GM18498 (cell line): Measurements from ENCODE around the gene TMEM200C.
"Not testable (repeated sequence)": the region's sequence is repeated elsewhere in the genome, so short reads cannot be mapped to it uniquely, and the experiment has no call there.

Source experiments
- ATAC-seq: cut with Tn5 transposase; IDR thresholded peaks from one replicate; pipeline ENCODE4 v1.9.1; 2021; ENCODE audit warnings: mild to moderate bottlenecking, moderate library complexity; ENCODE audit not compliant: unreplicated experiment

TMEM200C gene

GRCh38 chr18:5892823-5893431 is 2.4 kb downstream of the TMEM200C start:
- ATAC-seq = no peak

GRCh38 chr18:5891854-5892215 is 3.5 kb downstream of the TMEM200C start:
- ATAC-seq = no peak

- ATAC-seq = peak; percentile 3
Measured at GRCh38 chr18:5891184-5891853, 4.0 kb downstream of the TMEM200C start.

- peak; percentile 88 for ATAC-seq
Measured at GRCh38 chr18:5890331-5891183, 4.8 kb downstream of the TMEM200C start.

- ATAC-seq = no peak
Measured at GRCh38 chr18:5885361-5885760, 10.0 kb downstream of the TMEM200C start.

GRCh38 chr18:5884375-5884774 is 10.9 kb downstream of the TMEM200C start:
- ATAC-seq = peak; percentile 56

- no peak for ATAC-seq
Measured at GRCh38 chr18:5879479-5879882, 15.8 kb downstream of the TMEM200C start.

GRCh38 chr18:5876891-5877290 is 18.4 kb downstream of the TMEM200C start:
- ATAC-seq = no peak

- ATAC-seq = no peak
Measured at GRCh38 chr18:5874336-5874735, 21.0 kb downstream of the TMEM200C start.

GRCh38 chr18:5872886-5873285 is 22.4 kb downstream of the TMEM200C start:
- no peak for ATAC-seq

GRCh38 chr18:5871426-5871825 is 23.9 kb downstream of the TMEM200C start:
- no peak for ATAC-seq

- ATAC-seq = peak; percentile 90
Measured at GRCh38 chr18:5868218-5868854, 27.0 kb downstream of the TMEM200C start.

- no peak for ATAC-seq
Measured at GRCh38 chr18:5865521-5865920, 29.8 kb downstream of the TMEM200C start.

GRCh38 chr18:5862127-5862526 is 33.2 kb downstream of the TMEM200C start:
- not testable (repeated sequence) for ATAC-seq

GRCh38 chr18:5857180-5857579 is 38.1 kb downstream of the TMEM200C start:
- ATAC-seq = no peak

- no peak for ATAC-seq
Measured at GRCh38 chr18:5853253-5853652, 42.1 kb downstream of the TMEM200C start.

GRCh38 chr18:5851998-5852397 is 43.3 kb downstream of the TMEM200C start:
- no peak for ATAC-seq

- ATAC-seq = no peak
Measured at GRCh38 chr18:5842653-5843052, 52.7 kb downstream of the TMEM200C start.

- ATAC-seq = no peak
Measured at GRCh38 chr18:5841518-5841917, 53.8 kb downstream of the TMEM200C start.

- ATAC-seq = no peak
Measured at GRCh38 chr18:5840547-5840946, 54.8 kb downstream of the TMEM200C start.

- ATAC-seq = no peak
Measured at GRCh38 chr18:5840025-5840424, 55.3 kb downstream of the TMEM200C start.
